NCI-H128 (cell line): ENCODE data around the gene FBXW7.
A peak's percentile ranks its signal among the peaks of the same experiment; 100 is the strongest.

Experiments used
- DNase-seq: peaks from one replicate; lab custom pipeline; 2025; ENCODE audit not compliant: unreplicated experiment; lab: John Stamatoyannopoulos, UW

The FBXW7 gene

DNA sequence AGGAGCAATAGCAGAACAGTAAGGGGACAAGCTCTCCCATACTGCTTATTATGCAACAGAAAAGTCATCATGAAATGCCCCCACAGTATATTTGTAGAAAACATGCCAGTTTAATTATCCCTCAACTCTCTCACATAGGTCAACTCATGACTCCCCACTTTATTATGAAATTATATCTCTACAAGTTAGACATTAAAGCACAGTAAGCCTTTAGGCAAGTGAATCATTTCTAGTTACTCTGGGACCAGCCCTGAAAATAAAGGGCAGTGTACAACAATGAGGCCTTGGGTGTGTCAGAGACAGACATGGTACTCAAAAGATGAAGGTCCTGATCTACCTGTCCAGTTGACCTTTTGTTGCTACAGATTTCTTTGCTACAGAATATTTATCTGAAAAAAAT, 191.9 kb downstream of the FBXW7 start:
- DNase-seq = no peak

GRCh38 chr4:152342293-152342692, 193.6 kb downstream of the FBXW7 start:
- no peak for DNase-seq

GRCh38 chr4:152340818-152341217, 195.1 kb downstream of the FBXW7 start:
- DNase-seq = no peak

GRCh38 chr4:152339576-152339975, 196.3 kb downstream of the FBXW7 start:
- DNase-seq = no peak

DNA sequence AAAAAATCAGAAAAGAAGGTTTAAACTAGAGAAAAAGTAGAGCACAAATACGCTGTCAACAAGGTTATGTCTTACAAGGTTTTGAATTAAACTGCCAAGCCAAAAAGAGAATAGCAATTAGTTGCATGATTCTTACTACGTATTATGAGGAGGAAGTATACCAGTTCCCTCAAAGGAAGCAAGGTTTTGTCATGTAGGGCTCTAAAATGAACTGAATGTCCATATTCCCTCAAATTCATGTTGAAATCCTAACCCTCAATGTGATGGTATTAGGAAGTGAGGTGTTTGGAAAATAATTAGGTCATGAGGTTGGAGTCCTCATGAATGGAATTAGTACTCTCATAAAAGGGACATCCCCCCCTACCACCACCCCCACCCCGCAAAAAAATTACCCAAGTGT, 201.0 kb downstream of the FBXW7 start:
- DNase-seq = no peak

DNA sequence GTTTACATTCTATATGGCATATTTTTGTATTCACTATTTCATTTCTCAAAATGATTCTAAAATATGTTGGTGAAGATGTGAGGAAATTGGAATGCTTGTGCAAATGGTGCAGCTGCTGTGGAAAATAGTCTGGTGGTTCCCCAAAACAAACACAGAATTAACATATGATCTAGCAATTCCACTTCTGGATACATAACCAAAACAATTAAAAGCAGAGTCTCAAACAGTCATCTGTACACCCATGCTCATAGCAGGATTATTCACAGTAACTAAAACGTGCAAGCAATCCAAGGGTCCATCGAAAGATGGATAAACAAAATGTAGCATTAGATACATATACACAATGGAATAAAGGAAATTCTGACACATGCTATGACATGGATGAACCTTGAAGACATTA, 204.8 kb downstream of the FBXW7 start:
- no peak for DNase-seq

DNA sequence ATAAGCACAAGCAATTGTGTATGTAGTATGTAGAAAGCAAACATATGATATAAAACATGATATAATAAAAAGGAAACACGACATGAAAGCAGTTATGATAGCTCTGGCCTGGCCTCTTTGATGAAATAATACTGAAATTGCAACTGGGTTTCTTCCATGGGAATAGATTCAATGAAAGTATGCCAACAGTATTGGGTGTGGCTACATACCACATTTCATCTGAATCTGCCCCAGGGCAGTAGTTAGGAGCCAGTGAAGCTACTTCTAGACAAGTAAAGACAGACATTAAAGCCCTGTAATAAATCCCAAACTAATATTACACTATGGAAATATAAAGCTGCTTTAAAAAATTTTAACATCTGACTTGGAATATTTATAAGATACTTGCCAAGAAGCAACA, 207.3 kb downstream of the FBXW7 start:
- DNase-seq = no peak

GRCh38 chr4:152327606-152328453, 208.1 kb downstream of the FBXW7 start:
- no peak for DNase-seq

DNA sequence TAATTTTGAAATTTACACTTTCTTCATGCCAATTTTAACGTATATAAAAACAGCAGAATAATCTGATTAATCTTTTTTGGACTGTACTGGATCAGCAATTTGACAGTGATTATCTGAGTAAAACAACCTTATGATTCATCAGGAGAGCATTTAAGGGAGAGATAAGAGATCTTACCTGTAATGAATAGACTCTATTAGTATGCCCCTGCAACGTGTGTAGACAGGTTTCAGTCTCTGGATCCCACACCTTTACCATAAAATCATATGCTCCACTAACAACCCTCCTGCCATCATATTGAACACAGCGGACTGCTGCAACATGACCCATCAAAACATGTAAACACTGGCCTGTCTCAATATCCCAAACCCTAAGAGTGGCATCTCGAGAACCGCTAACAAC, 210.1 kb downstream of the FBXW7 start:
- DNase-seq = no peak

DNA sequence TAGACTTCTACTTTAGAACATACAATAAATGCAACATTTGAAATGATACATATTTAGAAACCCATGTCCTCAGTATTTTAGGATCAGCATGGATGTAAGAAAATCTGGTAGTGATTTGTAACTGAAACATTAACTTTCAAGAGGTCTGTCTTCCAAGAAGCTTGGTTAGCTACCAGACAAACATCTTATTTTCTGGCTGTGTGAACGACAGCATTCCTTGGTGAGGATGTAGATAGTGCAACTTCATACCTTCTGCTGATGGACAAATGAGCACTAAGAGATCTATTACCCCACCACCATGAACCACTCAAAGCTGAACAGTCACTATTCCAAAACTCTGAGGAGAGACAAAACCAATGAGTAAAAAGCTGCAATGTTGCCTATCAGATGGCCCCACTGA, 212.7 kb downstream of the FBXW7 start:
- DNase-seq = no peak

DNA sequence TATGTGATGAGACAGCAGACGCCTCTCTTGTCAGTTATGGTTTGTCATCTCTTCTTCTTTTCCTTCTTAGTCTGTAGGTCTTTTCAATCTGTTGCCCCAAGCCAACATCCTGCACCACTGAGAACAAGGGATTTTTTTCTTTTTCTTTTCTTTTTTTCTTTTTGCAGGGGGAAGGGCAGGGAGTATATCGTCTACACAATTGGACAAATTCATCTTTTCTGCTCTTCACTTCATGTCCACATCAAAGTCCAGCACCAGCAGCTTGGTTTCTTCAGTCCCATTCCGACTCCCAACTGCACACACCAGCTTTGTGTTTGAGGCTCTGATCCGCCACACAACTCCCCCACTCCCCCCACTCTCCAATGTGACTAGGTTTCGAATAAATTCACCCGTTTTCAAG, 213.2 kb downstream of the FBXW7 start:
- DNase-seq = no peak

DNA sequence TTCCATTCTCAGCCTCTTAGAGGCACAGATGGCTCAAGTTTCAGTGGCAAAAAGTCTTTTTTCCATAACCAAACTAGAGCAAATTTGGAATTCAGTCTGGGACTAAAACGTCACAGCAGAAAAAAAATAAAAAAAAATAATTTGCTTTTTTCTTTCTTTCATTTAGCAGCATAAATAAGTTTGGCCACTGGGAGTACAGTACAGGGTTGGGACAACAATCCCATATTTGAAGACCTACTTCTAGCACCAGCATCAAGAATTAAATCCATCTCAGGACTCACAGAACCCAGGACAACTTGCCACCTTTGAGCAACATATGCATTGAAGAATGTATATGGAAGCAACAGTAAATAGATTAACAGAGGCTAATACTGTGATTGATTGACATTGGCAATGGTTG, 214.0 kb downstream of the FBXW7 start:
- DNase-seq = no peak

DNA sequence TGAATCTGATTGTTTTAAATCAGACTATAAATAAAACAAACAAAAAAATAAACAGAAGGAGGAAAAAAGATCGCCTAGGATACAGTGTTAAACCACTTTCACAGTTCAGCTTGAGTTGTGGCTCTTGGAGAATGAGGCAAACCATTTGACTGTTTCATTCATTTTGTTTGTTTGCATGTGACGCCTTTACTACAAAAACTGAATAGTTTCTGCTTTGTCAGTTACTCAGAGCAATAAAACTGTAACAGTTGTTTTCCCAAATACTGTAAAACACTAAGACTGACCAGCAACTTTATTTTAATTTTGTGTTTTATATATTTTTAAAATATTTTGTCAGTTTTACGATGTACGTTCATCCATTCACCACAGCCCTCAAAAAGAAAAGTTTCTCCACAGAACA, 214.5 kb downstream of the FBXW7 start:
- DNase-seq = no peak

DNA sequence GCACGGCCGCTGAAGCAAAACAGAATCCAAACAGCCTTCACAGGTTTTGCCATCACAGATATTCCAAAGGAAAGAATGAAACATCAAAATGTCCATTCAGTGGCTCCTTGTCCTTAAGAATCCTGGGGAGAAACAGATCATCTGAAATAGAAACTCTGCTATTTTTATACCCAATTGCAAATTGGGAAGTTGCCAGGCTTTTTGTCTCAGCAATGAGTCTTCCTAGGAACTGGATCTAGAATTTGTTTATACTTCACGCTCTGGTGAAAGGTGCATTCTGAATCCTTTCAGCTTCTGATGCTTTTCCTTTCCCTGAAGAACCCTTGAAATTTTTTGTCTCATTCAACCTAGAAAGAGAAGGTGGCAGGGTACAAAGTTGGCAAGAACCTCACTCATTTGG, 218.9 kb downstream of the FBXW7 start:
- peak; percentile 2 for DNase-seq

DNA sequence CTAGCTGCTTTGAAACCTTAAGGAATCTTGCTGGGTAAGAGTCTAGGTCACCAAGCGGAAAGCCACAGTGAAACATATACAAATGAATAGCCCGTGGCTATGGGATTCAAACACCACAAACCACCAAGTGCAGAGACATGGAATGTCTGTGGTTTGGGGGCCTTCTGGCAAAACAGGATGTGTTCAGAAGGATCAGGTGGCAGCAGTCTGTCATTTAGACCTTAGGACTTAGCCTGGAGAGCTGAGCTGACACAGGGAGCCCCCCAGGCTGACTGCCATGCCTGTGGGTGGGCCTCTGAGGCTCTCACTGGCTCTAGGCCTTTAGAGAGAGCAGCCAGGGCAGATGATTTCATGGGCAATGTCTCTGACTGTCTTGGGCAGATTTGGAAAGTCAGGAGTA, 225.6 kb downstream of the FBXW7 start:
- DNase-seq = no peak

DNA sequence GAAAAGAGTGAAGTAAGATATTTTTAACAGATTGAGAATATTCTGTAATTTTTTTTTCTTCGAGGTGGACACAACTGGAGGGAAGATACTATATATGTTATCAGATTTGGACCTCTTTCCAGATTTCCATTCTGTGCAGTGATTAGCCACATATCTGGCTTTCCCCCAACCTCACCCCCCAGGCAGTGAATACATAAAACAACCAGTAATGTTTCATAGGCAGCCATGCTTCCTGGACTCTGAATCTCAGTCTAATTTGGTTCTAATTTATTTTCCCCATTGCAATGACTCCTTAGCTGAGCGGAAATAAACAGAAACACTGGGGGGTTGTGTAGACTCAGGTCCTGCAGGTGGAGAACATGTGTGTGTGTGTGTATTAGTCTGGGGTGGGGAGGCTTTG, 226.5 kb downstream of the FBXW7 start:
- DNase-seq = no peak

- DNase-seq = no peak
These were observed 226.9 kb downstream of the FBXW7 start for GRCh38 chr4:152308951-152309350.

DNA sequence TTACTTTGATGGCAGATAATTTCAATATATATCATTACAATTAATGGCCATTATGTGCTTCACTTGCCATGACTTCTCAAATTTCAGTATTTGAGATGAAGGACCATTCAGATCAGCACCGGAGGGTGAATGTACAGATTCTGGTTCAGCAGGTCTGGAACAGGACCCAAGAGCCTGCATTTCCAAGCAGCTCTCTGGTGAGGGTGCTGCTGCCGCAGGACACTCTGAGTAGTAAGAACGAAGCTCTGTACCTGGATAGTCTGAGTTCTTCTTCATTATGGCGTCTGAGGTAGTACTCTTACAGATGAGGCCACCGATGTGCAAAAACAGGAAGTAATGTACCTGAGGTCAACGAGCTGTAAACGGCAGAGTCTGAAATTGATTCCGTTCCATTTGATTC, 228.2 kb downstream of the FBXW7 start:
- DNase-seq = no peak

DNA sequence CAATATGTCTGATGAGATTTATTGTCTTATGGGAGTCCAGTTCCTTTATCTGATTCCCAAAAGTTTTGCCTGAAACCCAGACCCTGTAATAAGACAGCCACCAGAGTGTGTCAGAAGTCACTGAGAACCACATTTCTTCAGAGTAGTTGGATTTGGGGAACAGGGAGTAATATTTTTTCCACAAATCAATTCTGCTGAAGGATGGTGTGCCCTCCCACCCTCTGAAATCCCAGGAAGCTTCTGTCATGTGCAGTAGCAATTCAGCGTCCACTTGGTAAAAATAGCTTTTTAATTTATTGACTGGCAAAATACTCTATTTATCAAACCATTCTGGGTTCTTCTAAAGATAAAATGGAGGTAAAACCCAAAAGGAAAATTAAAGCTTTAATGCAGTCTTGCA, 229.4 kb downstream of the FBXW7 start:
- DNase-seq = no peak

GRCh38 chr4:152304220-152304619, 231.7 kb downstream of the FBXW7 start:
- no peak for DNase-seq

- no peak for DNase-seq
These were observed 234.5 kb downstream of the FBXW7 start for GRCh38 chr4:152301381-152301780.

DNA sequence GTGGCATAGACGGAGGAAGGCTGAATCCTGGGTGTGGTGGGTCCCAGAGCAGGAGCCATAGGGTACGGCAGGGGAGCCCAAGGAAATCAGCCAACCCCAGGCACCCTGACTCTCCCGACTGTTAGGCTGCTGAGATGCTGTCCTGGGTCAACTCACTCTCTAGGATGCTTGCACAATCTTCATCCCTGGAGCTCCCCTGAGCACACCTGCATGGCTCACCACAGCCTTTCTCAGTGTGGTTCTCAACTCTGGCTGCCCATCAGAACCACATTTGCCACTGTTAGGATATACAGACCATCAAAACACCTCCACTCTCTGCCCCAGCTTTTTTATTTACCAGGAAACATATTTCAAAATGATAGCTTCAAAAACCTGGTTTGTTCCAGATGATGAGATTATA, 236.3 kb downstream of the FBXW7 start:
- DNase-seq = no peak

- DNase-seq = no peak
These were observed 239.5 kb downstream of the FBXW7 start for GRCh38 chr4:152296386-152296785.
